Body of pancreas (tissue), 4 donors: ENCODE results near the gene APRT. TPM values are rescaled to one million over a fixed set of nuclear protein-coding genes. Genes with fewer than 3 reads are reported as not detected.

Source experiments
- ATAC-seq: fragments of 150-250 bp; one replicate; pipeline ENCODE4 v1.9.1; 2016
- DNase-seq, 4 donors: peaks; one replicate each; pipeline ENCODE4 v3.0.0-alpha.2; 2019
- H3K27ac ChIP-seq, 4 donors: fragments of 200-600 bp; sonication (generic); 1 replicate in 3 of 4; 2 replicates in 1 of 4; pipeline versions ENCODE4 v1.5.1 to v1.6.1; 2016 to 2019; ENCODE audit warnings: mild to moderate bottlenecking in 1 of 4, mixed read lengths in 1 of 4, moderate library complexity in 1 of 4
- H3K27me3 ChIP-seq, 2 donors: fragments of 200-600 bp; sonication (generic); one replicate each; pipeline ENCODE4 v1.6.0; 2016; ENCODE audit warnings: mild to moderate bottlenecking in 1 of 2
- H3K36me3 ChIP-seq, 2 donors: fragments of 200-600 bp; sonication (generic); replicated peaks in 1 of 2; 2 replicates each; pipeline ENCODE4 v1.5.1; 2016; ENCODE audit warnings: low read depth in 2 of 2; ENCODE audit not compliant: insufficient read depth in 1 of 2
- H3K4me1 ChIP-seq: fragments of 200-600 bp; sonication (generic); one replicate; pipeline ENCODE4 v1.6.0; 2016
- H3K4me3 ChIP-seq, 2 donors: fragments of 200-600 bp; sonication (generic); 1 replicate in 1 of 2; 2 replicates in 1 of 2; pipeline ENCODE4 v1.5.1; 2016 to 2019
- H3K9me3 ChIP-seq, 3 donors: fragments of 200-600 bp; sonication (generic); 1 replicate in 2 of 3; 2 replicates in 1 of 3; pipeline ENCODE4 v1.5.1; 2016
- POLR2A ChIP-seq, 3 donors: fragments of 450-650 bp; IDR thresholded peaks; one replicate each; pipeline ENCODE4 v1.6.1; 2016; ENCODE audit warnings: antibody characterized with exemption in 3 of 3, mild to moderate bottlenecking in 2 of 3
- WGBS, 2 donors: methylation state at CpG; one replicate each; pipeline ENCODE4 v1.1.5; 2017; 5-methylcytosine and 5-hydroxymethylcytosine counted together
- intact Hi-C: fragments of 100-400 bp; cut with DNase I; formaldehyde crosslinking; loops from one replicate; pipeline ENCODE4 v1.15.1; 2023
- total RNA-seq, 2 donors: library from RNA; depleted of rRNA; stranded (reverse); fragments of >200 nt; gene quantifications; one replicate each; pipeline ENCODE4 v1.1.0, GENCODE V29; 2016
- TF ChIP-seq, protein P1 (sequence below), 7 experiments: fragments of 450-650 bp in 4 of 7; fragments of 200-600 bp in 3 of 7; sonication (generic) in 3 of 7; IDR thresholded peaks; one replicate each; pipeline ENCODE4 v1.5.1; 2016 to 2019; ENCODE audit warnings: antibody characterized with exemption in 7 of 7

Gene APRT
- total RNA-seq, 2 donors from 2014 or later = 95.9 to 104 TPM

DNA sequence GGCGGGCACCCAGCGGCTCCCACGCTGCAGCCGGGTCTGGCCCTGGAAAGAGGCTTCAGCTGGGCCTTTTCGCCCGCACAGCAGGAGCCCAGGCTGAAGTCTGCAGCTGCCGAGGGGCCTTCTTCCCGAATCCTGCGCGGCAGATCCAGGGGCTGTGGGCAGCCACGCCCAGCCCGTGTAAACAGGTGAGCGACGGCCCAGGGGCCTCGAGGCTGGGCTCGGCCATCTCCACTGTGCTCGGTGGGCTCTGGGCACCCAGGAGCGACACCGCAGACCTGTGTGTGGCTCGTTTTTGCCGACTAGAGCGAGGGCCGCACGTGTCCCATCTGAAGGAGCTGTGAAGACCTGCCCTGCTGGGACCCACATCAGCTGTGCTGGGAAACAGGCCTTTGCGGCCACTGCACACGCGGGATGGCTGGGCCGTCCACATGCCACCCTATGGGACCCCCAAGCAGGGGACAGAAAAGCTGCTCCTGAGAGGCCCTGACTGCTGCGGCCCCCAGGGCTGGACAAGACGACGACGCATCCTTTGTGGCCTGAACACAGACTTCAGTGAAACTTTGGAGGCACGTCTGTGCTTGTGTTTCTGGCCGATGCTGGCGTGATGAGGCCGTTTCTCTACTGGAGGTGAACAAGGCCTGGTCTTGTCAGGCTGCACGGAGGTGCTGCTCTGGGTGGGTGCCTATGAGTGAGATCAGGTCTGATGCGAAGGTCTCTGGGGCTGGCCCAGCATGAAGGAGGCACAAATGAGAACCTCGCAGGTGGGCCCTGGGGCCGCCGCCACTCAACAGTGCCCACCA is 5.2 kb upstream of the APRT start:
- Histone ChIP-seq H3K36me3 (peaks cover 0 to under 1% of the 10 kb centered on the region in 2 donors), H3K27ac (no peak overlapping the region), H3K9me3 (no peaks in the 10 kb centered on the region), H3K27me3 (no peaks in the 10 kb centered on the region), H3K4me3 (no peak overlapping the region), H3K4me1 (peaks cover 15% of the 10 kb centered on the region)
- 75 to 76% methylated on average over 14 to 38 of the region's 41 CpGs for WGBS, 2 donors
- intact Hi-C loops = loop anchor here (10.0 kb wide), 1 partner anchor 398 kb away; the partner anchor contains the start of gene ZNF778
- TF ChIP-seq POLR2A (IDR thresholded peaks at IDR 0.05) = no peak
- TF ChIP-seq, protein P1, sequence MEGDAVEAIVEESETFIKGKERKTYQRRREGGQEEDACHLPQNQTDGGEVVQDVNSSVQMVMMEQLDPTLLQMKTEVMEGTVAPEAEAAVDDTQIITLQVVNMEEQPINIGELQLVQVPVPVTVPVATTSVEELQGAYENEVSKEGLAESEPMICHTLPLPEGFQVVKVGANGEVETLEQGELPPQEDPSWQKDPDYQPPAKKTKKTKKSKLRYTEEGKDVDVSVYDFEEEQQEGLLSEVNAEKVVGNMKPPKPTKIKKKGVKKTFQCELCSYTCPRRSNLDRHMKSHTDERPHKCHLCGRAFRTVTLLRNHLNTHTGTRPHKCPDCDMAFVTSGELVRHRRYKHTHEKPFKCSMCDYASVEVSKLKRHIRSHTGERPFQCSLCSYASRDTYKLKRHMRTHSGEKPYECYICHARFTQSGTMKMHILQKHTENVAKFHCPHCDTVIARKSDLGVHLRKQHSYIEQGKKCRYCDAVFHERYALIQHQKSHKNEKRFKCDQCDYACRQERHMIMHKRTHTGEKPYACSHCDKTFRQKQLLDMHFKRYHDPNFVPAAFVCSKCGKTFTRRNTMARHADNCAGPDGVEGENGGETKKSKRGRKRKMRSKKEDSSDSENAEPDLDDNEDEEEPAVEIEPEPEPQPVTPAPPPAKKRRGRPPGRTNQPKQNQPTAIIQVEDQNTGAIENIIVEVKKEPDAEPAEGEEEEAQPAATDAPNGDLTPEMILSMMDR (IDR thresholded peaks at IDR 0.05) = no peak
- DNase-seq = no peak
- ATAC-seq = no peak

DNA sequence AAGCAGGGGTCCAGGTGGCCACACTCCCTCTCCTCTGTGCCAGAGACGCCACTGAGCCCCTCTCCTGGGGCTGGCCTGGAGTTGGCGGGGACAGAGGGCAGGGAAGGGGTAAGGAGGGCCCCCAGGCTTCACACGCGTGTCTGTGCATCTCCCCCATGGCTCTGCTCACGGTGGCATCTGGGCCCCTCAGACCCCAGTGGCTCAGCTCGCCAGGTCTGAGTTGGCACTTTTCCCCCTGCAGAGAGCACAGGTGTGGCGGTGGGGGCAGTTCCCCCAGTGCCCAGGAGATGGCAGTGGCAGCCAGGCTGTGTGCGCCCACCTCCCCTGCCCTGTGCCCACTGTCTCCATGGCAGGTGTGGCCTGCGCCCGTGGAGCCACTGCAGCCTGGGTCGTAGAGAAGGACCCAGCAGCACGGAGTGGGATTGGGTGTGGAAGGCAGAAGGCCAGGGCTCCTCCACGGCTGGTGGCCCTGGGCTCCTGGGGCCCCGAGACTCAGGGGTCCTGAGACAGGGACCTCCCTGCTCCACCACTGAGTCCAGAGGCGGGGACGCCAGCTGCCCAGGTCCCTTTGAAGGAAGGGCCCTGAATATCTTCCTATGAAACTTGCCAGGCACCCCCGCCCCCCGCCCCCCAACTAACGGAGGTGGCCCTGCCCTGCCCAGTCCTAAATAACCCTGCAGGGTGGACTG is 4.3 kb upstream of the APRT start:
- H3K9me3 ChIP-seq = no peaks in the 10 kb centered on the region
- no peak overlapping the region for H3K4me3 ChIP-seq
- H3K27ac ChIP-seq = no peak overlapping the region
- ATAC-seq (no peak), DNase-seq (peak; percentile 57 to 69 (median 60))
- TF ChIP-seq POLR2A (IDR thresholded peaks at IDR 0.05) = no peak
- TF ChIP-seq, protein P1 (IDR thresholded peaks at IDR 0.05) = peak; percentile 66 to 83 (median 79)
- no peaks in the 10 kb centered on the region for H3K27me3 ChIP-seq
- peaks cover 20% of the 10 kb centered on the region for H3K4me1 ChIP-seq
- 21% methylated on average over 14 of the region's 19 CpGs; no CpG with 5 or more reads in 1 of the 2 donors for WGBS, 2 donors
- H3K36me3 ChIP-seq = no peaks in the 10 kb centered on the region
- intact Hi-C loops = loop anchor here (10.0 kb wide), 1 partner anchor 399 kb away; the partner anchor contains the start of gene ZNF778

DNA sequence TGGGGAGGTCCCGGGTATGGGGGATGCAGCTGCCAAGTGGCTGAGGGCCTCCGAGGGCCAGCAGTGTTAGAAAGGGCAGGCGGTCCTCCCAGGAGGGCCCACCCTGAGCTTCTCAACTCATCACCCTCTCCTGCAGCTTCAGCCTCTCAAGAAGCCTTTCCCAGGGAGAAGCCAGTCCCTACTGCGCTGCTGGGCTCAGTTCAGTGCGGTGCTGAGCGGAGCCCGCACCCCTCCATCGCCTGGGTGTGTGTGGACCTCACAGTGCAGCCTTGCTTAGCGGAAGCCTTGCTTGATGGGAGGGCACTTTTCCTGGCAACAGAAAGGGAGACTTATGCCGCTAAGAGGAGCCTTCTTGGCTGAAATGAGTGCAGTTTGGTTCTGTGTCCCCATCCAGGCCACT is 3.5 kb upstream of the APRT start:
- H3K4me1 ChIP-seq = peaks cover 28% of the 10 kb centered on the region
- H3K27ac ChIP-seq = no peak overlapping the region
- H3K36me3 ChIP-seq = no peaks in the 10 kb centered on the region
- DNase-seq (no peak), ATAC-seq (no peak)
- H3K9me3 ChIP-seq = no peaks in the 10 kb centered on the region
- no peaks in the 10 kb centered on the region for H3K27me3 ChIP-seq
- TF ChIP-seq, protein P1 (IDR thresholded peaks at IDR 0.05) = no peak
- no peak for TF ChIP-seq POLR2A (IDR thresholded peaks at IDR 0.05)
- 74 to 83% methylated on average over 6 to 10 of the region's 10 CpGs for WGBS, 2 donors
- no peak overlapping the region for H3K4me3 ChIP-seq
- intact Hi-C loops = loop anchor here (10.0 kb wide), 1 partner anchor 400 kb away; the partner anchor contains the start of gene ZNF778

DNA sequence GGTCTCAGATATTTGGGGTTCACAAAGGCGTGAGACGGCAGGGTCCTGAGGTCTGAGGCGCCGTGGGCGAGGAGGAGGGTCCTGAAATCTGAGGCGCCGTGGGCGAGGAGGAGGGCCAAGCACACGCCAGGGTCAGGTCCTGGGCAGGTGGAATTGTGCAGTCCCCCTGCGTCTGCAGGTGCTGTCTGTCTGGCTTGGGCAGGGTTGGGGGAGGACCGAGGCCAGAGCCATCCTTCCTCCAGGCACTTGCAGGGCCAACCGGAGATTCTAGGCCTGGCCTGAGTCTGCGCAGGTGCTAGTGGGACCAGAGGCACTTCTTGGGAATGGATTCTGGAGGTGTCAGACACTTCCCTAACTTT is 2.4 kb upstream of the APRT start:
- H3K36me3 ChIP-seq = no peaks in the 10 kb centered on the region
- TF ChIP-seq POLR2A (IDR thresholded peaks at IDR 0.05) = no peak
- TF ChIP-seq, protein P1 (IDR thresholded peaks at IDR 0.05) = no peak
- no peaks in the 10 kb centered on the region for H3K27me3 ChIP-seq
- ATAC-seq = no peak
- DNase-seq = no peak
- peaks cover 39% of the 10 kb centered on the region for H3K4me1 ChIP-seq
- no peak overlapping the region for H3K4me3 ChIP-seq
- intact Hi-C loops = loop anchor here (10.0 kb wide), 1 partner anchor 401 kb away; the partner anchor contains the start of gene ZNF778
- 62 to 70% methylated on average over 9 to 13 of the region's 13 CpGs for WGBS, 2 donors
- H3K9me3 ChIP-seq = no peaks in the 10 kb centered on the region
- H3K27ac ChIP-seq = no peak overlapping the region
